Stimulated activated CD4-positive, alpha-beta T cell treated with anti-CD3 and anti-CD28 coated beads, Interleukin-4, amount 100 ng/mL, for 48 hours (primary cell): ENCODE results near the gene PSMD12.

ENCODE experiments used
- DNase-seq, 2 donors: peaks; one replicate each; pipeline ENCODE4 v3.0.0-alpha.2; 2020; ENCODE audit warnings: low read depth in 2 of 2

PSMD12 gene

GRCh38 chr17:67386965-67387551 lies 20.7 kb upstream of the PSMD12 start:
- peak; percentile 68 to 81 for DNase-seq

- DNase-seq, result no peak
These were observed 19.0 kb upstream of the PSMD12 start for GRCh38 chr17:67385122-67385988.

GRCh38 chr17:67381929-67382257 lies 15.5 kb upstream of the PSMD12 start:
- DNase-seq, result no peak

GRCh38 chr17:67379251-67379630 lies 12.9 kb upstream of the PSMD12 start:
- DNase-seq, result no peak

- peak; percentile 68 to 69 for DNase-seq
These were observed 12.3 kb upstream of the PSMD12 start for GRCh38 chr17:67378454-67379250.

GRCh38 chr17:67377488-67378453 lies 11.4 kb upstream of the PSMD12 start:
- DNase-seq, result peak in 1 of 2 donors; percentile 39

GRCh38 chr17:67376737-67377487 lies 10.5 kb upstream of the PSMD12 start, which contains the start of gene PITPNC1:
TSS of gene PITPNC1 (plus strand) at chr17:67377281.
- DNase-seq, result peak; percentile 76 to 88

- no peak for DNase-seq
These were observed 10.0 kb upstream of the PSMD12 start for GRCh38 chr17:67376415-67376736.

GRCh38 chr17:67375716-67376115 lies 9.3 kb upstream of the PSMD12 start:
- DNase-seq, result no peak

GRCh38 chr17:67375054-67375427 lies 8.7 kb upstream of the PSMD12 start:
- no peak for DNase-seq

GRCh38 chr17:67374329-67375053 lies 8.1 kb upstream of the PSMD12 start:
- DNase-seq, result peak; percentile 81 to 84

GRCh38 chr17:67372751-67373150 lies 6.4 kb upstream of the PSMD12 start:
- DNase-seq, result no peak

GRCh38 chr17:67369676-67370075 lies 3.3 kb upstream of the PSMD12 start:
- no peak for DNase-seq

GRCh38 chr17:67365738-67366192 lies 612 bp downstream of the PSMD12 start:
- DNase-seq, result no peak

GRCh38 chr17:67364847-67365737 lies 1.3 kb downstream of the PSMD12 start:
- no peak for DNase-seq

GRCh38 chr17:67362173-67362572 lies 4.2 kb downstream of the PSMD12 start:
- DNase-seq, result no peak

- no peak for DNase-seq
These were observed 5.5 kb downstream of the PSMD12 start for GRCh38 chr17:67360880-67361279.

- DNase-seq, result no peak
These were observed 6.2 kb downstream of the PSMD12 start for GRCh38 chr17:67359960-67360791.
